NCI-H2196 treated with DMSO at 0.1 percent for 48 hours (cell line): ENCODE measurements around the gene ITFG1.
A peak's percentile ranks its signal among the peaks of the same experiment; 100 is the strongest.
"Not testable (repeated sequence)": the region's sequence is repeated elsewhere in the genome, so short reads cannot be mapped to it uniquely, and the experiment has no call there.

Experiments used
- DNase-seq: peaks from one replicate; lab custom pipeline; 2025; ENCODE audit not compliant: unreplicated experiment; lab: John Stamatoyannopoulos, UW

Gene ITFG1

DNA sequence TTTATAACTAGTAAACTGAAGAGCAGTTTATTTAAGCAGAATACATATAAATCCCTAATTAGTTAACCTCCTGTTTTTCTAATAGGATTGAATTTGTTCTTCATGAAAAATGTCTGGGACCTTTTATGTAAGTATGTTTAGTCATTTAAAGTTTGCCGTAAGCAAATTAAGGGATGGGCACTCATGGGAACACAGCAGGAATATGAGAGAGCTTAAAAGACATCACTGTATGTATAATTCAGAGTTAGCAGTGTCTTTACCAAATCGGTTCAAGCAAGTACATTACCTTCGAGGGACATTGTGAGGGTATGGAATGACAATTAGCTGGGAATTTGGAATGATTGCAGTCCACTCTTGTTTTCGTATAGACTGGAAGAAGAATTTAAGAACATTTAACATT is 299.4 kb downstream of the ITFG1 start:
- no peak for DNase-seq

GRCh38 chr16:47160422-47160821 is 300.4 kb downstream of the ITFG1 start:
- DNase-seq = no peak

- DNase-seq = no peak
Measured at GRCh38 chr16:47158992-47159391, 301.9 kb downstream of the ITFG1 start.

DNA sequence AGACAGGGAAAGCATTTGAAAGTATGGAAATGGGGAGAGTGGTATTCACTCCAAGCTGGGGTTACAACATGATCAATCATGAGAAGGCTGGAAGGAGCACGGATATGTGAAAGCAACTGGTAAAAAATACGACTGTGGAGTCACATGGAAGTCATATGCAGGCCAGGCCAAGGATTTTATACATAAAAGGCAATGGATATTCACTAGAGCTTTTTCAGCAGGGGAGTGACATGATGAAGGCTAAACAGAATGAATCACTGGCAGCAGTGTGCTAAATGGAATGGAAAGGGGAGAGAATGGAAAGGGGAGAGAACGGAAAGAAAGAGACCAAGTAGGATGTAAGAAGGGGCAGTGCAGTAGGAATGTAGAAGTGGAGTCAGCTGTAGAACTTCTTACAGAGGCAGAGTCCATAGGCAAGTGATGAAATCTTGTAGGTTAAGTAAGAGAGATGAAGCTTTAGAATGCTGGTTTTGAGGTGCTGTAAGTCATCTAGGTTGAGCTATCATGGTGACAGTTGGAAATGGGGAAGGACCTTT is 304.1 kb downstream of the ITFG1 start:
- DNase-seq = no peak

DNA sequence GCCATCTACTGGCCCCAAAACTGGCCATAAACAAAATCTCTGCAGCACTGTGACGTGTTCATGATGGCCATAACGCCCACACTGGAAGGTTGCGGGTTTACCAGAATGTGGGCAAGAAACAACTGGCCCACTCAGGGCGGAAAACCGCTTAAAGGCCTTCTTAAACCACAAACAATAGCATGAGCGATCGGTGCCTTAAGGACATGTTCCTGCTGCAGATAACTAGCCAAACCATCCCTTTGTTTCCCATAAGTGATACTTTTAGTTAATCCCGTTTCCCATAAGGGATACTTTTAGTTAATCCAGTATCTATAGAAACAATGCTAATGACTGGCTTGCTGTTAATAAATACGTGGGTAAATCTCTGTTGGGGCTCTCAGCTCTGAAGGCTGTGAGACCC is 308.4 kb downstream of the ITFG1 start:
- DNase-seq = not testable (repeated sequence)

DNA sequence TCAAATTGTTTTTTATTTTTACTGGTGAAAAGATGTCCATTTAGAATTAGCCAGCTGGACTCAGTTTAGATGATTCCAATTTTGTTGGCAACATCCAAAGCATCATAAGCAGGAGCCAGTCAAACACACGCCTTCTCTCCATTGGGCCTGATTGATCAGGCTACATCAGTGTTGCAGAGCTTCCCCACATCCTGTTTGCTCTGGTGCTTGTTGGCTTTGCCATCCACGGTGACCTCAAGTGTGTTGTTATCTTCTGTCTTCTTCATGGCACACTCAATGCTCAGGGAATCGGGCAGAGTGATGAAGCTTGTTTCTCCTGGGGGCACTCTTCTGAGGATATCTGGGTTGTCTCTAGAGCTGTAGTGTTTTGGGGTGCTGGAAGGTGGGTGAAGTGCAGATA is 310.8 kb downstream of the ITFG1 start:
- DNase-seq = no peak

DNA sequence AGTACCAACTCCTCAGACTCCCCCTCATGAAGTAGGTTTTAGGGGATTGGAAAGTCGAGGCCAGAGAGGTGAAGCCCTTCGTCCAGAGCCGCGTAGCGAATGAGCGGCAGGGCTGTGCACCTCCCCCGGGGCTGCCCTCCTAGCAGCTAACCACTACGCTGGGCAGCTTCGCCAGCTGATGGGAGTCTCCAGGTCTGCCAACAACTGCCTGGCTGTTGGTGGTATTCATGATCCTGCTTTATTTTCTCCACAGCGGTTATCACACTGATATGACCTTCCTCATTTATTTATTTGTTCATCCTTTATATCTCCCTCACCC is 316.3 kb downstream of the ITFG1 start:
- DNase-seq = no peak

GRCh38 chr16:47143677-47144558 is 316.9 kb downstream of the ITFG1 start, which contains the start of gene NETO2:
Gene NETO2, minus strand, starts transcription at chr16:47143945. Its CDS starts 333 bp downstream, at chr16:47143612.
- DNase-seq = no peak

DNA sequence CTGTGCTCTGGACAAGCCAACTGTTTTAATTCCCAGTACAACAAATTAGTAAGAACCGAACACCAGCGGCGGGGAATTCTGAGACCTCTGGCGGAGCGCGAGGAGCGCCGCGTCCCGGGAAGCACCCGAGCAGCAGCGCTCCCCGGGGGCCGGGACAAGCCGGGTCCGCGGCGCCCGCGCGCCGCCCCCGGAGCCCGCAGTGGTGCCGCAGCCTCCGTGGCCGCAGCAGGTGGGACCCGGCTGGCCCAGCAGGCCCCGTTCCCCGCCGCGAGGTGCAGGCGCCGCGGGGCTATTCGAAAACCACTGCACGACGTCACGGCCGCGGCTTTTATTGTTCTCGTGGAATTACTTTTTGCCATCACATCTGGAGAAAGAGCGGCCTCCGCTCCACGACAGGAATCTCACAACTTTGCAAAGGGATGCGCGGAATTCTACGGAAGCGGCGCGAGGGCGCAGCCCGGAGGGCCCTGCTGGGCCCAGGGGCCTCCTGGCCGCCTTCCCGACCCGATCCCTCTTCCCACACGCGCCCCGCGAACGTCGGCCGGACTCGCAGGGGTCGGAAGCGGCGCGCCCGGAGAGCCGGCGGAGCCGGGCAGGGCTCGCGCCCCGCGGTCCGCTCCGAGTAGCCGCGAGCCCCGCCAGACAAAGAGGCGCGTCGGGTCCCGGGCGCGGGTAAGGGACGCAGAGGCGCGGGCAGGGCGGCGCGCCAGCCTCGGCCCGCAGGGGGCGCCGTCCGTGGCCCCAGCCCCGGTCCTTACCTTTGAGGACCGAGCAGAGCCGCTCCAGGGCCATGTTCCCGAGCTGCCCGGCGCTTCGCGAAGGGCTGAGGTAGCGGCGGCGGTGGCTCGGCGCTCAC is 317.8 kb downstream of the ITFG1 start:
- DNase-seq = peak; percentile 39

DNA sequence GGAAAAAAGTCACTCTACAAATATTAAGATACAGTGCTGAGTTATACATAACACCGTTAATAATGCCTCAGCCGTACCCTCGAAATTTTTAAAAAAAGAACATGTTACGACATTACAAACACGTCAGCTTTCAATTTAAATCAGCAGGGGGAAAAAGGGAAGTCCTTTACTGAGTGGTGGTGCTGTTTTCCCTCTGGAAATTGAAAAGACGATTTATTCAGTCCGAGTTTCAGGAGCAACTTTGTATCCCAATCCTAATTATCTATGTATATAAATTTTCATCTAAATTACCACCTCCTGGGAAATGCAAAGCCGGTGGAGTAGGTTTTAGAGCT is 318.4 kb downstream of the ITFG1 start:
- no peak for DNase-seq

GRCh38 chr16:47141773-47142485 is 318.9 kb downstream of the ITFG1 start:
- DNase-seq = peak; percentile 49

- DNase-seq = no peak
Measured at GRCh38 chr16:47140686-47141085, 320.2 kb downstream of the ITFG1 start.

DNA sequence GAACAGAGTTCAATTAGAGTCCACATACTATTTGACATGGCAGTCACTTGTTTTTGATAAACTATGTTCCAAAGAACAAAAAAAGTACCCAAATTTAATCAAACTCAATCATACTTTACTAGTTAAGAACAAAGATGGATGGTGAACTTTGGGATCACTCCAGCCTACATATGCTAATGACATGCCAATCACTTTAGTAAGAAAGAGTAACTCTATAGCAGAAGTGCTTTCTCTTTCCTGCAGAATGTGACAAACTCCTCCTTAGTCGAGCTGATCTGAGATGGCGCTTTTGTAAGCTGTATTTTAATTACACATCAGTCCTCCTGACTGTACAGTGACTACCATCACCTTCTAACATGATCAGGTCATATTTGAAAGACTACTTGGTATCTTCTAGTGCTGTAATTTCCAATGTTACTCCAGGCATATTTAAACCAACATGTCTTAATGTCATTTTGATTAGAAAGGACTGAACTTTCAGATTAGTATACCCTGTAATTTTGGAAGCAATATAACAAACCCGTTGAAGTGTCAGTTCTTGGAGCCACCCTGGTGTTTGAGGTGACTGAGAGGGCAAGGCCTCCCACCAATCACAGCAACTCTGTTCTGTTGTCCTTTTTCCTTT is 321.2 kb downstream of the ITFG1 start:
- DNase-seq = no peak

DNA sequence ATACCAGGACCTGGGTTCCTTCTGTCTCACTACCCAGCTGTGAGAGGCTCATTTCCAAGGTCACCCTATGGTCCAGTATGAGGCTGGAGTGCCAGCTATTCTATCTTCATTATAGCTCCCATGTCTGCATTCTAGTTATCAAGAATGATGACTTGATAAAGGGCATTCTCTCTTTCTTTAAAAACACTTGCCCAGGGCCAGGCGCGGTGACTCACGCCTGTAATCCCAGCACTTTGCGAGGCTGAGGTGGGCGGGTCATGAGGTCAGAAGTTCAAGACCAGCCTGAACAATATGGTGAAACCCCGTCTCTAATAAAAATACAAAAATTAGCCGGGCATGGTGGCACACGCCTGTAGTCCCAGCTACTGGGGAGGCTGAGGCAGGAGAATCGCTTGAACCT is 322.9 kb downstream of the ITFG1 start:
- DNase-seq = not testable (repeated sequence)

- DNase-seq = no peak
Measured at GRCh38 chr16:47136099-47136842, 324.6 kb downstream of the ITFG1 start.

GRCh38 chr16:47134550-47134949 is 326.3 kb downstream of the ITFG1 start:
- no peak for DNase-seq

GRCh38 chr16:47132308-47132707 is 328.6 kb downstream of the ITFG1 start:
- DNase-seq = no peak

DNA sequence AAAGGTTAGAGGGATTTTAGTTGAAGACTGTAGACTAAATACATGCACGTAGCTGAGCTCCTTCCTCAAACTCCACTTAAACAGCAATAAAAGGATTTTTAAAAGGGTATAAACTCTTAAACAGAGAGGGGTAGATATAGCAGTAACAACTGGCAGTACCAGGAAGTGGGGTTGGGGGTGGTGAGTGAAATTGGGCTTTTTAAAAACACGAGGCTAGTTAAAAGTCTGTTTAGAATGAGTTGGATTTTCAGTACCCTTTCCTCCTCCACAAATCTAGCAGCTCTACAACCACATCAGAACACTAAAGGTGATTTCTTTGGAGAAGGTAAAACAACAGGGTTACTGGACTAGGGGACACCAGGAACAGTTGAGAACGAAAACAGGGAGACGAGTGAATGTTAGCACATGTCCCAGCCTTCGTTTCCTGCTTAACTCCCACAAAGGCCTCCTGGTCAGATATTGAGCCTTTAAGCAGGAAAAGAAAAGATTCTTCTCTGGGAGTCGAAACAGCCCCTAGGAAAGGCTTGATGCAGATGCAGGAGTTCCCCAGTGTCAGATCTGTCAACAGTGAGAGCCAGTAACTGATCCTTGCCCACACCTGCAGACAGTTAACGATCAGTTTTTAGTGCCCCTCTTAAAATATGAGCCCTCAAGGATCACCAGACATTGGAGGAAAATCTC is 331.0 kb downstream of the ITFG1 start:
- no peak for DNase-seq

DNA sequence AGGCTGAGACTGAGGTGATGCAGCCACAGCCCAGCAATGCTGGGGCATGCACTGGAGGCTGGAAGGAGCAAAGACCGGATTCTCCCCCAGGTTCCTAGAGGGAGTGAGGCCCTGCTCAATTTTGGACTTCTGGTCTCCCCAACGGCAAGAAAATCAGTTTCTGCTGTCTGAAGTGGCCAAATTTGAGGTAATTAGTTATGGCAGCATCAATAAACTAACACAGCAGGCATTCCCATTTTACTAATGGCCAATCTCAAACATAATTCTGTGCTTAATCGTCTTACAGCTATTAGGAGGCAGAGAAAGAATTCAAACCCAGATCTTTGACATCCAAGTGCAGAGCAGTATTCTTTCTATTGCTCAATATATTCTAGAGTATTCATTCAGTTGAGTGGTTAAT is 333.3 kb downstream of the ITFG1 start:
- no peak for DNase-seq

DNA sequence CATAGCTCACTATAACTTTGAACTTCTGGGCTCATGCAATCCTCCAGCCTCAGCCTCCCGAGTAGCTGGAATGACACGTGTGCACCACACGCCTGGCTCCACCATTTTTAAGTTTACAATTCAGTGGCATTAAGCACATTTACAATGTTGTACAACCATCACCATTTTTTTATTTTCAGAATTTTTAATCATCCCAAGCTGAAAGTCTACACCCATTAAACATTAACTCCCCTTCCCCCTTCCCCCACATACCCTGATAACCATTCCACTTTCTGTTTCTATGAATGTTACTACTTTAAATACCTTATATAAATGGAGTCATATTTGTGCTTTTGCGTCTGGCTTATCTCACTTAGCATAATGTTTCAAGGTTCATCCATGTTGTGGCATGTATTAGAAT is 335.1 kb downstream of the ITFG1 start:
- no peak for DNase-seq
